ENCODE results near the gene MOSMO. TPM values are rescaled to one million over a fixed set of nuclear protein-coding genes. Genes with fewer than 3 reads are reported as not detected.

Gene MOSMO
- total and polyA plus RNA-seq, 10 of the 15 experiments (the other 5 are each of a cell fraction or from before 2014, with no cell fraction given): 1.7 to 26.7 (median 12.2) TPM

DNA sequence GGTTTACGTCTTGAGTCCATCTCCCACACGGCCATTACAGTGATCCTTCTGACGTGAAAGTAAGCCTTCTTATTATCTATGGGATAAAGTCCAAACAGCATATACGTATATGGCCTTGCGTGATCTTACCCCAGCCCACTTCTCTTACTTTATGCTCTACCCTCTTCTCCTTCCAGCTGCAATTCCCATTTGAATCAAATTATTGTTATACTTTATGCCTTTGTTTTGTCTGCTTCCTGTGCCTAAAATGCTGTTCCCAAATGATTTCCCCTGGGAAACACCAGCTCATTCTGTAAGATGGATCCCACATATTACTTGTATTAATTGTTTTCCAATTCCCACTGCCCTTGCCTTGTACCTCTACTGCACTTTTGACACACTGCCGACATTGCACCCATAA is 43.6 kb upstream of the MOSMO start (continued):
- TF ChIP-seq, protein P1, sequence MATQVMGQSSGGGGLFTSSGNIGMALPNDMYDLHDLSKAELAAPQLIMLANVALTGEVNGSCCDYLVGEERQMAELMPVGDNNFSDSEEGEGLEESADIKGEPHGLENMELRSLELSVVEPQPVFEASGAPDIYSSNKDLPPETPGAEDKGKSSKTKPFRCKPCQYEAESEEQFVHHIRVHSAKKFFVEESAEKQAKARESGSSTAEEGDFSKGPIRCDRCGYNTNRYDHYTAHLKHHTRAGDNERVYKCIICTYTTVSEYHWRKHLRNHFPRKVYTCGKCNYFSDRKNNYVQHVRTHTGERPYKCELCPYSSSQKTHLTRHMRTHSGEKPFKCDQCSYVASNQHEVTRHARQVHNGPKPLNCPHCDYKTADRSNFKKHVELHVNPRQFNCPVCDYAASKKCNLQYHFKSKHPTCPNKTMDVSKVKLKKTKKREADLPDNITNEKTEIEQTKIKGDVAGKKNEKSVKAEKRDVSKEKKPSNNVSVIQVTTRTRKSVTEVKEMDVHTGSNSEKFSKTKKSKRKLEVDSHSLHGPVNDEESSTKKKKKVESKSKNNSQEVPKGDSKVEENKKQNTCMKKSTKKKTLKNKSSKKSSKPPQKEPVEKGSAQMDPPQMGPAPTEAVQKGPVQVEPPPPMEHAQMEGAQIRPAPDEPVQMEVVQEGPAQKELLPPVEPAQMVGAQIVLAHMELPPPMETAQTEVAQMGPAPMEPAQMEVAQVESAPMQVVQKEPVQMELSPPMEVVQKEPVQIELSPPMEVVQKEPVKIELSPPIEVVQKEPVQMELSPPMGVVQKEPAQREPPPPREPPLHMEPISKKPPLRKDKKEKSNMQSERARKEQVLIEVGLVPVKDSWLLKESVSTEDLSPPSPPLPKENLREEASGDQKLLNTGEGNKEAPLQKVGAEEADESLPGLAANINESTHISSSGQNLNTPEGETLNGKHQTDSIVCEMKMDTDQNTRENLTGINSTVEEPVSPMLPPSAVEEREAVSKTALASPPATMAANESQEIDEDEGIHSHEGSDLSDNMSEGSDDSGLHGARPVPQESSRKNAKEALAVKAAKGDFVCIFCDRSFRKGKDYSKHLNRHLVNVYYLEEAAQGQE (IDR thresholded peaks at IDR 0.05; ENCODE audit: low read depth, low read length): no peak
- TF ChIP-seq SPI1 (IDR thresholded peaks at IDR 0.05; ENCODE audit: borderline replicate concordance, insufficient read depth, low read depth, low read length): no peak

DNA sequence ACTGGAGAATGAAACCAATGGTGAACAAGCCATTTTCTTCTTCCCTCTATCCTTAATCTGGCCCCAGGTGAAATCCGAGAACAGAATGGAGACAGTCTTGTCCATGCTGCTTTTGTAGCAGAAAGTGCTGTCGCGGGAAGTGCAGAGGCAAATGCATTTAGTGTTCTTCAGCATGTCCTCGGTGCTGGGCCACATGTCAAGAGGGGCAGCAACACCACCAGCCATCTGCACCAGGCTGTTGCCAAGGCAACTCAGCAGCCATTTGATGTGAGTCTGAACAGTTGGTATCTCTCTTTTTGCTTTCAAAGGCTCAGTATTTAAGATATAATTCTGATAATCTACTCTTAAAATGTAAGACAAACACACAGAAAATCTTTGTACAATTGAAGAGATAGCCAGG is 36.1 kb upstream of the MOSMO start:
- Histone ChIP-seq H3K4me1 (ENCODE audit: control insufficient read depth, insufficient read depth, low read length) (no peaks in the 10 kb centered on the region), H4K20me1 (ENCODE audit: control insufficient read depth, insufficient read depth) (no peaks in the 10 kb centered on the region), H3K9ac (ENCODE audit: control insufficient read depth, insufficient read depth, low read length) (no peak overlapping the region), H3K27me3 (replicated peaks in 1 of 2; ENCODE audit: control insufficient read depth in 2 of 2, insufficient read depth in 2 of 2, low read length in 1 of 2) (no peaks in the 10 kb centered on the region), H3K9me3 (replicated peaks; ENCODE audit: control insufficient read depth, insufficient read depth, low read length) (no peaks in the 10 kb centered on the region), H3K79me2 (ENCODE audit: control insufficient read depth, insufficient read depth, low read length) (no peaks in the 10 kb centered on the region), H3K36me3 (ENCODE audit: control insufficient read depth in 2 of 2, insufficient read depth in 2 of 2, low read length in 1 of 2) (peaks cover 8 to 28% of the 10 kb centered on the region in 2 experiments), H3K4me2 (ENCODE audit: control insufficient read depth, insufficient read depth) (no peak overlapping the region), H3K4me3 (no peak overlapping the region), H2AFZ (ENCODE audit: control insufficient read depth, low read depth, low read length) (no peak overlapping the region), H3K27ac (ENCODE audit: control insufficient read depth, insufficient read depth) (no peak overlapping the region)
- 100% methylated on average over 4 of the region's 4 CpGs for WGBS (ENCODE audit: insufficient coverage, insufficient replicate concordance, low lambda C conversion rate, missing lambda C conversion rate)
- BruUV-seq (replicated peaks): no TSS peak
- ChIA-PET POLR2A (no interaction called here), RAD21 (ENCODE audit: unreplicated experiment) (interaction anchor here (1.1 kb wide), 1 partner anchor 106 kb away, joined by 3 read pairs; no protein-coding TSS in a partner anchor), SMC1A (ENCODE audit: uncharacterized antibody, unreplicated experiment) (no interaction called here), CTCF (no interaction called here)
- in situ Hi-C loops (cut with MboI): no loop called here
- FAIRE-seq: no peak
- no peak for ATAC-seq
- TF ChIP-seq BMI1 (IDR thresholded peaks at IDR 0.05; ENCODE audit: borderline replicate concordance): no peak
- intact Hi-C loops (cut with micrococcal nuclease; ENCODE audit: unreplicated experiment): no loop called here
- no peak for DNase-seq (ENCODE audit: low read depth, low spot score)
